C4-2B (cell line): ENCODE measurements around the gene RAPGEF1.

Experiments used
- H3K27ac ChIP-seq: fragments of 450-650 bp; 2 replicates; pipeline ENCODE4 v1.5.1; 2017
- ZFX ChIP-seq: fragments of 450-650 bp; IDR thresholded peaks from 2 replicates; pipeline ENCODE4 v1.6.1; 2017
- TF ChIP-seq, protein P1 (sequence below): fragments of 450-650 bp; conservative IDR thresholded peaks from 2 replicates; pipeline ENCODE4 v1.5.1; 2017; ENCODE audit warnings: mild to moderate bottlenecking

Gene RAPGEF1

GRCh38 chr9:131594906-131595665 lies 144.8 kb downstream of the RAPGEF1 start:
- H3K27ac ChIP-seq, result no peak overlapping the region
- TF ChIP-seq, protein P1, sequence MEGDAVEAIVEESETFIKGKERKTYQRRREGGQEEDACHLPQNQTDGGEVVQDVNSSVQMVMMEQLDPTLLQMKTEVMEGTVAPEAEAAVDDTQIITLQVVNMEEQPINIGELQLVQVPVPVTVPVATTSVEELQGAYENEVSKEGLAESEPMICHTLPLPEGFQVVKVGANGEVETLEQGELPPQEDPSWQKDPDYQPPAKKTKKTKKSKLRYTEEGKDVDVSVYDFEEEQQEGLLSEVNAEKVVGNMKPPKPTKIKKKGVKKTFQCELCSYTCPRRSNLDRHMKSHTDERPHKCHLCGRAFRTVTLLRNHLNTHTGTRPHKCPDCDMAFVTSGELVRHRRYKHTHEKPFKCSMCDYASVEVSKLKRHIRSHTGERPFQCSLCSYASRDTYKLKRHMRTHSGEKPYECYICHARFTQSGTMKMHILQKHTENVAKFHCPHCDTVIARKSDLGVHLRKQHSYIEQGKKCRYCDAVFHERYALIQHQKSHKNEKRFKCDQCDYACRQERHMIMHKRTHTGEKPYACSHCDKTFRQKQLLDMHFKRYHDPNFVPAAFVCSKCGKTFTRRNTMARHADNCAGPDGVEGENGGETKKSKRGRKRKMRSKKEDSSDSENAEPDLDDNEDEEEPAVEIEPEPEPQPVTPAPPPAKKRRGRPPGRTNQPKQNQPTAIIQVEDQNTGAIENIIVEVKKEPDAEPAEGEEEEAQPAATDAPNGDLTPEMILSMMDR, result no peak
- TF ChIP-seq ZFX, result no peak

GRCh38 chr9:131593936-131594665 lies 145.8 kb downstream of the RAPGEF1 start:
- no peak overlapping the region for H3K27ac ChIP-seq
- TF ChIP-seq, protein P1, result no peak
- no peak for TF ChIP-seq ZFX

GRCh38 chr9:131593091-131593820 lies 146.6 kb downstream of the RAPGEF1 start:
- H3K27ac ChIP-seq, result no peak overlapping the region
- TF ChIP-seq ZFX, result no peak
- TF ChIP-seq, protein P1, result no peak

- TF ChIP-seq ZFX, result no peak
- TF ChIP-seq, protein P1, result no peak
- no peak overlapping the region for H3K27ac ChIP-seq
Measured at GRCh38 chr9:131591845-131592208, 148.0 kb downstream of the RAPGEF1 start.

GRCh38 chr9:131590907-131591844 lies 148.7 kb downstream of the RAPGEF1 start:
- TF ChIP-seq, protein P1, result peak; percentile 83
- no peak for TF ChIP-seq ZFX
- no peak overlapping the region for H3K27ac ChIP-seq

GRCh38 chr9:131590449-131590848 lies 149.4 kb downstream of the RAPGEF1 start:
- H3K27ac ChIP-seq, result no peak overlapping the region
- TF ChIP-seq, protein P1, result no peak
- TF ChIP-seq ZFX, result no peak
